NCI-H2227 (cell line): ENCODE measurements around the gene SS18.
A peak's percentile ranks its signal among the peaks of the same experiment; 100 is the strongest.
"Not testable (repeated sequence)": the region's sequence is repeated elsewhere in the genome, so short reads cannot be mapped to it uniquely, and the experiment has no call there.

Experiments
- DNase-seq: peaks from one replicate; lab custom pipeline; 2025; ENCODE audit not compliant: unreplicated experiment; lab: John Stamatoyannopoulos, UW

Gene SS18, protein sequence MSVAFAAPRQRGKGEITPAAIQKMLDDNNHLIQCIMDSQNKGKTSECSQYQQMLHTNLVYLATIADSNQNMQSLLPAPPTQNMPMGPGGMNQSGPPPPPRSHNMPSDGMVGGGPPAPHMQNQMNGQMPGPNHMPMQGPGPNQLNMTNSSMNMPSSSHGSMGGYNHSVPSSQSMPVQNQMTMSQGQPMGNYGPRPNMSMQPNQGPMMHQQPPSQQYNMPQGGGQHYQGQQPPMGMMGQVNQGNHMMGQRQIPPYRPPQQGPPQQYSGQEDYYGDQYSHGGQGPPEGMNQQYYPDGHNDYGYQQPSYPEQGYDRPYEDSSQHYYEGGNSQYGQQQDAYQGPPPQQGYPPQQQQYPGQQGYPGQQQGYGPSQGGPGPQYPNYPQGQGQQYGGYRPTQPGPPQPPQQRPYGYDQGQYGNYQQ

DNA sequence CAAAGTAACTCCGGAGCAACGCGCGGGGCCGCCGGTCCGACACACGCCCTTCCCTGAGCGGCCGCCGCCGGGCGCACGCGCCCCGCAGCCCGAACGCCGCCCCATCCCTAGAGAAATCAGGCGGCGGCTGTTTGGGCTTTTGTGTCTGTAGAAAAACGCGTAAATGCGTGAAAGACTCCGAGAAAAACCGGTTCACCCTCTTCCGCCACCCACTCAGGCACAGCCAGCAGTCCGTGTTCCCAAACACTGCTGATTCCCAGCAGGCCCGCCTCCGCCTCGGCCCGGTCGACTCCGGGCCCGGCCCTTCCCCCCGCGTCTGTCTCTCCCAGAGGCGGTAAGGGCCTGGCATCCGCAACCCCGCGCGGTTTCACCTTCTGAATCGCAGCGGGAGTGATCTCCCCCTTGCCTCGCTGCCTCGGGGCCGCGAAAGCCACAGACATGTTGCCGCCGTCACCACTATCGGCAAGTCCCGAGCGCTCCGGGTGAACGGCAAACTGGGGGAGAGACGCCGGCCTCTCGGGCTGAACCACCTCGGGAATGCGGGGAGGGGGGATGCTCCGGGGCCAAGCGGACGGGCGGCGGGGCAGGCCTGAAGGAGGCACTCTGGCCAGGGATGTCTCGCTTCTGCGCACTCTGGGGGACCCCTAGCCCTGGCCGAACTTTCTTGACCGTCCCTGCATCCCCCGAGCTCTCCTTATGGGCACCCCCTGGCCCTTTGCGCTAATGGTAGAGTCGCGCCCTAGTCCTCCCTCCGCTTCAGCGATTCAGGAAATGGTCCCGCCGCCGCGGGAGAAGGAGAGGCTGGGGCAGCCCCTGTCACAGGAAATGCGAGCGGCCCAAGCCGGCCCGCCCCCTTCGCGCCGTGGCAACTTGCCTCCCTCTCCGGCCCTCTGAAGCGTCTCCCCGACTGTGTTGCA is at the start of gene SS18:
Gene SS18 (minus strand): TSS at position 484 of the 917 bp plus-strand sequence. CDS start 44 bp downstream, at position 440.
- peak; percentile 94 for DNase-seq

DNA sequence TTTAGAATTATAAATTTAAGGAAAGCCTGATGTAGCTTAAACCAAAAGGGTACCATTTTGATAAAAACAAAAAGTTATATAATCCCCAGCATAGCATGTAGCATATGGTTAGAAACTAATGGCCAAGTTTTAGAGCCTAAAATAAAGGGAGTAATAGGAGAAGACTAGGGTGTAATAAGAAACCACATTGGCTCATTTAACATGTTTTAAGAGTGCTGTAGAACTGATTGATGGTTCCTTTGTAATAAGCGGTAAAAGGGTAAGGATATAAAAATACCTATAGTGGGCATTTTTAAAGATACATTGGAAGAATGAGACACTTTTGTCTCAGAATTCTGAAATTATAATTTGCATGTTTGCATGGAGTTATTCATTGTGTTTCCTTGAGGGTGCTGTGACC is 45.1 kb upstream of the SS18 start:
- DNase-seq, result no peak

DNA sequence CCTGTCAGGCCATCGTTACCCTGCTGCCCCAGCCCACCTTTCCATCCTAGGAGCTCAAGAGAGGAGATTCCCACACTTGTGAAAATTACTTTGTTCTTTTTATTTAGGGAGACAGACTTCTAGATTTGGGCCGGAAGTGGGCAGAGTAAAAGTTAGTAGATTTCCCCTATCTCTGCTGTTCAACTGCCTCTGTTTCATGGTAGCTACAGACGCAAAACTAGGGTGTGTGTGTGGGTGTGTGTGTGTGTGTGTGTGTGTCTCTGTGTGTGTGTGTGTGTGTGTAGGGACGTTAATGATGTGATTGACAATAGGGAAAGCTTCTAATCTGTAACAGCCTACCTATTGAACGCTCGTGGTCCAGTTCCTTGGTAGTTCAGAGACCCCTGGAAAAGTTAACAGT is 43.7 kb upstream of the SS18 start:
- DNase-seq, result no peak

DNA sequence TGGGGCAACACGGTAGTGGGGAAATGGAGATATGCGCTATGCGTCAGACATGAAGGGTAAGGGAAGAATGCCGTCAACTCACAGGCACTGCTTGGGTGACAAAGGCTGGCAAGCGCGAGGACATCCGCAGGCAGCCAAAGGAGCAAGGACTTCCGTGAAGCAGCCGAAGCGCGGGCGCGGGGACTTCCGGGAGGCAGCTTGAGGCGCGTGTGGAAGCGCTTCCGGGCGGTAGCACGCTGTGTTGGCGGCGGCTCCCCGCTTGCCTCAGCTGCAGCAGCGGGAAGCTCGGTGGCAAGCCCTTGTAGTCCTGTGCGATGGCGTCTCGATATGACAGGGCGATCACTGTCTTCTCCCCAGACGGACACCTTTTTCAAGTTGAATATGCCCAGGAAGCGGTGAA is 43.2 kb upstream of the SS18 start, which contains the start of gene PSMA8:
Gene PSMA8 (plus strand): TSS at position 218 of the 400 bp plus-strand sequence. CDS start 97 bp downstream, at position 315.
- peak; percentile 46 for DNase-seq

DNA sequence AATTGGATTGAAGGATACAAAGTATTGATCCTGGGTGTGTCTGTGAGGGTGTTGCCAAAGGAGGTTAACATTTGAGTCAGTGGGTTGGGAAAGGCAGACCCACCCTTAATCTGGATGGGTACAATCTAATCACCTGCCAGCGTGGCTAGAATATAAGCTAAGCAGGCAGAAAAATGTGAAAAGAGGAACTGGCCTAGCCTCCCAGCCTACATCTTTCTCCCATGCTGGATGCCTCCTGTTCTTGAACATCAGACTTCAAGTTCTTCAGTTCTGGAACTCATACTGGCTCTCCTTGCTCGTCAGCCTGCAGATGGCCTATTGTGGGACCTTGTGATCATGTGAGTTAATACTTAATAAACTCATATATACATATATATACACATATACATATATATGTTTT is 37.8 kb upstream of the SS18 start:
- not testable (repeated sequence) for DNase-seq

DNA sequence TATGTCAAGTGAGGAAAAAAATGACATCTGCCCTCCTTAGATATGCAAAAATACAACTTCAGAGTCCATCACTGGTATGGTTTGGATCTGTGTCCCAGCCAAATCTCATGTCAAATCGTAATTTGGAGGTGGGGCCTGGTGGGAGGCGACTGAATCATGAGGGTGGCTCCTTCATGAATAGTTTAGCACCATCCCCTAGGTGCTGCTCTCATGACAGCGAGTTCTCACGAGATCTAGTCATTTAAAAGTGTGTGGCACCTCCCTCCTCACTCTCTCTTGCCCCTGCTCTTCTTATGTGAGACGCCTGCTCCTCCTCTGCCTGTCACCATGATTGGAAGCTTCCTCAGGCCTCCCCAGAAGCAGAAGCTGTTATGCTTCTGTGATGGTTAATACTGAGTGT is 37.4 kb upstream of the SS18 start:
- no peak for DNase-seq

DNA sequence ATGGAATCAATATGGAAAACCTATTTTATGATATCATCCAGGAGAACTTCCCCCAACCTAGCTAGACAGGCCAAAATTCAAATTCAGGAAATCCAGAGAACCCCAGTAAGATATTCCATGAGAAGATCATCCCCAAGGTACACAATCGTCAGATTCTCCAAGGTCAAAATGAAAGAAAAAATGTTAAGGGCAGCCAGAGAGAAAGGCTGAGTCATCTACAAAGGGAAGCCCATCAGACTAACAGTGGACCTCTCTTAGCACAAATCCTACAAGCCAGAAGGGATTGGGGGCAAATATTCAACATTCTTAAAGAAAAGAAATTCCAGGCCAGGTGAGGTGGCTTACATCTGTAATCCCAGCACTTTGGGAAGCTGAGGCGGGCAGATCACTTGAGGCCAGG is 31.6 kb upstream of the SS18 start:
- not testable (repeated sequence) for DNase-seq

DNA sequence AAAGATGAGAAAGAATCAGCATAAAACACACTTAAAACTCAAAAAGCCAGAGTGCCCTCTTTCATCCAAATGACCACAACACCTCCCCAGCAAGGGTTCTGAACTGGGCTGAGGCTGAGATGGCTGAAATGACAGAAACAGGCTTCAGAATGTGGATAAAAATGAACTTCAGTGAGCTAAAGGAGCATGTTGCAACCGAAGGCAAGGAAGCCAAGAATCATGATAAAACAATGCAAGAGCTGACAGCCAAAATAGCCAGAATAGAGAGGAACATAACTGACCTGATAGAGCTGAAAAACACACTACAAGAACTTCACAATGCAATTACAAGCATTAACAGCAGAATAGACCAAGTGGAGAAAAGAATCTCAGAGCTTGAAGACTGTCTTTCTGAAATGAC is 31.1 kb upstream of the SS18 start:
- no peak for DNase-seq

DNA sequence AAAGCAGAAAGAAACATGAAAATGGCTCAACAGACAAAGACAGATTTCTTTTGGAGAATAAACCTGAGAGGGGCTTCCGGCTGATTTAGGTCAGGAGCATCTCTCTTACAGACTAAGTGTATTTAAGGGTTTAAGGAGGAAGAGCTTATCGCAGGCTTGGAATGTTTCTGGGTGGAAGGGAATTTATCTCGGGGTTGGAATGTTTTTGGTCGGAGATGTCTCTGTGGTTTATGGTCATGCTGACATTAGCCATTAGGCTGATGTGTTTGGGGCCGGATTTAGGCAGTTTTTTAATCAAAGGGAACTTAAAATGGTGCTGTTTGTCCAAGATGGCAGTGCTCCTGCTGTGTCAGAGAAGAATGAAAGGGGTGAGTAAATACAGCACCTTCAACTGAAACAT is 28.8 kb upstream of the SS18 start:
- no peak for DNase-seq

DNA sequence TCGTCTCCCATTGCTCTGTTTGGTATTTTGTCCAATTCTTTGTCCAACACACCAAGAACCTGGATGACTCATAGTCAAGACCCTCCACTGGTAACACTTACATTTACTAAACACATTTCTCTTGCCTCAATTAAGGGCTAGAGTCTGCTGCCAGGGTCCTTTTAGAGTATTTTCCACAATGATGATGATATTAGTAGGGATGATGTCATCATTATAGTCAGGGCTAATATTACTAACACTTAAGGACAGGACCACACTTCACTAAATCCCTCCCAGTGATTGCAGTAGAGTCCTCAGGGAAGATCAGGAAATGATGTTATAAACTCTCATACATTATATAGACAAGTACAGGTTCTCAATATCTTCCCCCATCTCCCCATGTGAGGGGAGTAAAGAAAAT is 13.6 kb upstream of the SS18 start:
- DNase-seq, result no peak

DNA sequence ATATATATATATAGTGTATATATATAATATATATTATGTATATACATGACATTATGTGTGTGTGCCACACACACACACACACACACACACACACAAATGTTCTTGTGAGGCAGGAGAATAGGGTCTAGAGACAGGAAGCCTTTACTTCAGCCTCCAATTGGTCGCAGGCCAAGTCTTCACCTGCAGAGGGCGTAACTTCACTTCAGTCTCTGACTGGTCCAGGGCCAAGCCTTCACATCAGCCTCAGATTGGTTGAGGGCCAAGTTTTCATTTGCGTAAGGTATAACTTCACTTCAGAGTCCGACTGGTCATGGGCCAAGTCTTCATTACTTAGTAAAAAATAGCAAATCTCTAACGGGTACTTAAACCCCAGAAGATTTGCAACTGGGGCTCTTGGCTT is 13.2 kb upstream of the SS18 start:
- no peak for DNase-seq

DNA sequence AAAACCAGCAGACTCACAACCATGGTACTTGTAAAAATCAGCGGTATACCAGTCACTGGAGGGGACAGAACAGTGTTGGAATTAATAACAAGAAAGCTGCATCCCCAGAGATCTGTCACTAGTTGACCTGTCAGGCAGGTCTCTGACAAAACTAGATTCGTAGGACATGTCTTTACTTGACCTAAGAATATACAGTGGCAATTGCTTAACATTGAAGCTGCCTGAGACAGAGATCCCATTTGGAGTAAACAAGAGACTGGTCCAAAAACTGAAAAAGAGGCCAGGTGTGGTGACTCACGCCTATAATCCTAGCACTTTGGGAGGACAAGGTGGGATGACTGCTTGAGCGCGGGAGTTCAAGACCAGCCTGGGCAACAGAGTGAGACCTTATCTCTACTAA is 7.2 kb upstream of the SS18 start:
- DNase-seq, result no peak

DNA sequence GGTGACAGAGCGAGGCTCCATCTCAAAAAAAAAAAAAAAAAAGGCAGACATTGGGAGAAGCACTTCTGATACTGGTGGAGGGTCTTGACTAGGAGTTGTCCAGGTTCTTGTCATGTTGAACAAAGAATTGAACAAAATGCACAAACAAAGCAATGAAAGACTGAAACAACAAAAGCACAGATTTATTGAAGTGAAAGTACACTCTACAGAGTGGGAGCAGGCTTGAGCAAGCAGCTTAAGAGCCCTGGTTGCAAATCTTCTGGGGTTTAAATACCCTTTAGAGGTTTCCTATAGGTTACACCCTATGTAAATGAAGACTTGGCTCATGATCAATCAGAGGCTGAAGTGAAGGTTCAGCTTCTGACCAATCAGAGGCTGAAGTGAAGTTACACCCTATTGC is 6.4 kb upstream of the SS18 start:
- DNase-seq, result no peak

DNA sequence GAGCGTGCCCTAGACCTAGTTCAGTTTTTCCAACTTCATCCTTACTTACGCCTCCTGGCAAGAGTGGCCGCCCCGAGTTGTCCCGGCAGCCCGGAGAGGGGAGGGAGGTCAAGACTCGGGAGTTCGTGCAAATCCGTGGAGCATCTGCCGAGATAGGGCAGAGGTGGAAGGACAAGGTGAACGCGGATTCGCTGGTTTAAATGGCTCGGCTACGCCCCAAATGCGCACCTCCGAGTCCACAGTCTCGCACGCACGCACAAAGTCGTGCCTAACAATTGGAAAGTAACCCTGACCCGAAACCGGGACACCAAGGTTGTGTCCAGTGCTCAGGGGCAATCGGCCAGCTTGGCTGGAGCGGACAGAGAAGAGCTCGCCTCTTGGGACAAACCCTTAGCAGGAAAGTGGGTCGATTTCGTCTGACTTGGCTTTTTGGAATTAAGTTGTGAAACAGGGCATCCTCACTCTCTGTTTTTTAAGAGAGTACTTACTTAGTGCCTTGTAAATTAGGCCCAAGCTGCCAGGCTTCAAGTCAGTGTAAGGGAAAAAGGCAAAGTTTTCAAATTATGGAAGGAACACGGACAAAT is 726 bp upstream of the SS18 start:
- DNase-seq, result no peak

DNA sequence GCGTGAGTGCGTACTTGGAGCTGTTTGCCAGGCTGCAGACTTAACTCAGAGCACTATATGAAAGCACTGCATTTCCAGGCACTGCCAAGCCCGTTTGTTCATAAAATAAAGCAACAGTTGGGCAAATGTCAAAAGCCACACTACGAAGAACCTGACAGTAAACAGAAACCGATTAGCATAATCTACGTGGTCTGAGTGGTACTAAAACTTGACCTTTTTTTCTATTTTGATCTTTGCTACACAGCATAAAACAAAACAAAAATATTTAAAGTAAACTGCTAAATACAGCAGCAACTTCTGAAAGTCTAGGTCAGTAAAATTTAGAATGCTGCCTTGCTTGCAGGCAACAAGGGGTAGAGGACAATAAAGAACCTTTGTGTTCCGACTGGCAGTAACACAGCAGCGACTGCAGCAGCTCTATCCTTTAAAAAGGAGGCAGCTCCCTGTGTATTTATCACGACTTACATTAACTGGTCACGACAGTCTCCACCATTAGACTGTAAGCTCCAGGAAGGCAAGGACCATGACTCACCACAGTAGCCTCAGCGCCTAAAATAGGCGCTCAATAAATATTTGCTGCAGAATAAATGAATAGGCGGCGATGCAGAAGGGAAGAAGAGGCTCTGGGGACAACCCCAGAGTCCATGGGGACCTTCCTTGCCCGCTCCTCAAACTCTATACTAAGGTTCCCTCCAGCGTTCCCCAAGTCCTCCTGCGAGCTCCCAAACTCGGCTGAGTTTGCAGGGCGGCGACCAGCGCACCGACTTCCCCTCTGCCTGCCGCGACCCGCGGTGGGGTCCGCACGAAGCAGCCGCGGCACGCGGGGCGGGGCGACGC is 902 bp downstream of the SS18 start:
- DNase-seq, result peak; percentile 33

DNA sequence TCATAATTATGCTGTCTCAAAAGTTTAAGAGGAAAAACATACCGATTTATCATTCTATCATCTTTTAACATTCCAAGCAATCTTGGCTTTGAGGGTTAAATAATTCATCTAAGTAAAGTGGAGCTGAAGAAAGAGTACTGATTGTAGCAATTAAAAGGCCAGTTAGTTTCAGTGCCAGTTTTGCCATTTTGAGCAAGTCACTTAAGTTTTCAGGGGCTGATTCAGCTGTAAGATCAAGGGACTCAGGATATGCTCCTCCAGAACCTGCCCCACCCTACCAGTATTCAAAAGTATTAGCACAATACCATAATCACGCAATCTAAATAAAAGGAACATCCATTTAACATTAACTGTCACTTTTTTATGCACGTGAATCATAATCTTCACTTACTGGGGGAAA is 1.9 kb downstream of the SS18 start:
- DNase-seq, result no peak

DNA sequence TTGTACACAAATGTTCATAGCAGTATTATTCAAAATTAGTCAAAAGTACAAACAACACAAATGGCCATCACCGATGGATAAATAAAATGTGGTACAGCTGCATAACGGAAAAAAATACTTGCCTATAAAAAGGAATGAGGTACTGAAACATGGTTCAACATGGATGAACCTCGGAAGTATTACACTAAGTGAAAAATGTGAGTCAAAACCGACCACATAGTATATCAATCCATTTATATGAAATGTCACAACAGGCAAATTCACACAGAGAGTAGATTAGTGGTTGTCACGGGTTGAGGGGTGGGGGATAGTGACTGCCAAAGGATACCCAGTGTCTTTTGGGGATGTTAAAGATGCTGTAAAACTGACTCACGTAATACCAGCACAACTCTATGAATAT is 3.5 kb downstream of the SS18 start:
- DNase-seq, result no peak

DNA sequence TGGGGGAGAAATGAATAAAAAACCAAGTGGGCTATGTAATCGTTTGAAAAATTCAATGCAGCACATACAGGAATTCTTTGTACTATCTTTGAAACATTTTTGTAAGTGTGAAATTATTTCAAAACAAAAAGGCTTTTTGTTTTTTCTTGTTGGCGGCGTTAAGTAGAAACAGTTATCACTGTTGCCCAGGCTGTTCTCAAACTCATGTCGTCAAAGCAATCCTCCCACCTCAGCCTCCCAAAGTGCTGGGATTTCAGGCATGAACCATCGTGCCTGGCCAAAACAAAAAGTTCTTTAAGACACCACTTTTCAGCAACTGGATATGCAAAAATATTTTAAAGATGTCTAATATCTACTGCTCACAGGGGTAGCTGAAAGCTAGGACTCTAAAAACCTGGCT is 5.4 kb downstream of the SS18 start:
- DNase-seq, result no peak

DNA sequence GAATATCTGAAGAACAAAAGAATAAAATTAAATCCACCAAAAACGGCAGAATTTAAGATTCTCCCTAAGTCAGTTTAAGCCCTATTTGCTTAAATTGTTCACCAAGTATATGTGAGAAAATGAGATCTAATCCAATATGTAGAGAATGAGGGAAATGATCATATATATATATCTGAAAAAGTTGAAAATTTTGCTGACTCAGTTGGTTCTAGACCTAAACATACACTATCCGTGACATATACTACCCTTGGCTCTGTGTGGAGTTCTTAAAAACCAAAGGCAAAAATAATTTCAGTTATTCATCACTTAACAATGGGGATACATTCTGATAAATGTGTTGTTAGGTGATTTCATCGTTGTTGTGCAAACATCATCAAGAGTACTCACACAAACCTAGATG is 7.3 kb downstream of the SS18 start:
- DNase-seq, result no peak

DNA sequence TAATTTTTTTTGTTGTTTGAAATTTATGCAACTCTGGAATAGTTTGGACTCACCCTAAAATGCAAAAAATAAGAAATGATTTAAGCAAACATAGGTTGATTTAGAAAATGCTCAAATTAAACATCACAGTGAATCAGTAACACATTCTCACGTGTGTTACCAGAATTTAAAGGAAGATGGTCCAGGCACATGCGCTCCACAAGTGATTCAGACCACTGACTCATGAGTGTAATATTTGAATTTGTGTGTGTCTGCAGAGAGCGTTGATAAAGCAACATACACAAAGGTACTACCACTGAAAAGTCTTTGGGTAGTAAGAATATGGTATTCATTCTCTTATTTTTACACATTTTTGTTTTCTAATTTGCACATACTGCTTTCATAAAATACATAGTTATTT is 7.9 kb downstream of the SS18 start:
- no peak for DNase-seq

DNA sequence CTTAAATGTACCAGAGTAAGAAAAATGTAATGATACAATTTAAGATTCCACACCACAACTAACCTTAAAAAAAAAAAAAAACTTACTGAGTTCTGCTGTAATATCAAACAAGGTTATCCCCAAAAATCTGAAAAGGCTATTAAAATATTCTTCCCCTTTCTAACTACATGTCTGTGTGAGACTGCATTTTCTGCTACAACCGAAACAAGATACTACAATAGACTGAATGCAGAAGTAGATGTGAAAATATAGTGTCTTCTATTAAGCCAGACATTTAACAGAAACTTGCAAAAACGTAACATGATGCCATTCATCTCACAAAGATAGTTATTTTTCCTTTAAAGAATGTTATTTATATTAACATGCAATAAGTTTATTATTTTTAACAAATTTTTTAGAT is 16.2 kb downstream of the SS18 start:
- DNase-seq, result no peak
